Measurements from ENCODE around the gene AGAP3.

AGAP3 gene

DNA sequence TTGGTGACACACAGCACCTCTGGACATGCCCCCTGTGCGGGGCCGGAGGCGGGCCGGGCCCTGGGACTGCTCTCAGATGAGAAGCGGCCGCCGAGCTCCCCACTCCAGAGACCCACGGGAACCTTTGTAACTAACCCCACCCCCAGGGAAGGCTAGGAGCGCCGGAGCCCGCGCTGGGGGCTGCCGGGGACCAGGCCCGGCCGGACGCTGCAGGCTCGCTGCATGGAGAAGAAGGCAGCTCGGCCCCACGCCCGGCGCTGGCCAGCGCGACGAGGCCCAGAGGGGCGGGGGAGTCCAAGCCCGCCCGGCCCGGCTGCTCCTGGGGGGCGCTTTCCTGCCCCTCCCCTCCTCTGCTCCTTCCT, 36.5 kb downstream of the AGAP3 start:
- H3K4me1 ChIP-seq (ENCODE audit: insufficient read depth, low read length), result peaks cover 10% of the 10 kb centered on the region; the same call in 1 of the 2 replicates
- WGBS, result 93% methylated on average over 29 of the region's 29 CpGs
- H3K9me3 ChIP-seq (ENCODE audit: insufficient read depth, low read depth, low read length), result no peaks in the 10 kb centered on the region
- H3K27ac ChIP-seq (ENCODE audit: low read depth, low read length), result no peak overlapping the region
- H3K27me3 ChIP-seq (ENCODE audit: insufficient read depth, low read length), result peaks cover 24% of the 10 kb centered on the region
- peaks cover 31% of the 10 kb centered on the region; the same call in 1 of the 2 replicates for H3K36me3 ChIP-seq (ENCODE audit: insufficient read depth, low read length)
- no peak overlapping the region for H3K9ac ChIP-seq (ENCODE audit: low read depth, low read length)
- no peak overlapping the region for H3K4me3 ChIP-seq (ENCODE audit: low read length)

DNA sequence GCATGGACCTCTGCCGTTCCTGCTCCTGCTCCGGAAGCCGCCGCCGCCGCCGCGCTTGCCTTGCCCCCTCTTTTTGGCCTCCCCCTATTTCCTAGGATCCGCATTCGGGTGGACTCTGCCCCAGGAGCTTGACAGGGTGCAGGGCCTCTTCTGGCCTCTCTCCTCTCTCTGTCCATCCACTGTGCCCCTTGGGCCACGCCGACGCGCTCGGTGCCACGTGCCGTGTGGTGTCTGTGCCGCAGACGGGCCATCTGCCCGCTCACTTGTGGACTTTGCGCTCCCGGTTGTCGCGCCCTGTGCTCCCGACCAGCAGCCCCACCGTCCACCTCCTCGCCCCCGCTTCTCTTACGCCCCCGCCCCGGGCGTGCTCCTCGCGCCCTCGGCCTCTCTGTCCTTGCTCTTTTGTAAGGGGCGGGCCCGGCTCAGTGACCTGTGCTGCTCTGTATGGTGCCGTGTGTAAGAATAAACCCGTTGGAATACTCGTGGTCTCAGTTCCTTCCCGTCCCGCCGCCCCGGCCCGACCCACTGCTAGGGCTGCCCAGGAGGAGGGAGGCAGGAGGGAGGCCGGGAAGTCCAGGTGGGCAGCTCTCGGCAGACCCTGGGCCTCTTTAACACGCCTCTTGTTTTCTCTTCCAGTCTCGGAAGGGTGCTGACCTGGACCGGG, 37.0 kb downstream of the AGAP3 start:
- Histone ChIP-seq H3K27ac (ENCODE audit: low read depth, low read length) (no peak overlapping the region), H3K36me3 (ENCODE audit: insufficient read depth, low read length) (peaks cover 36% of the 10 kb centered on the region; the same call in 1 of the 2 replicates), H3K4me1 (ENCODE audit: insufficient read depth, low read length) (peaks cover 10% of the 10 kb centered on the region; the same call in 1 of the 2 replicates), H3K9ac (ENCODE audit: low read depth, low read length) (no peak overlapping the region), H3K27me3 (ENCODE audit: insufficient read depth, low read length) (peaks cover 24% of the 10 kb centered on the region), H3K4me3 (ENCODE audit: low read length) (no peak overlapping the region), H3K9me3 (ENCODE audit: insufficient read depth, low read depth, low read length) (no peaks in the 10 kb centered on the region)
- 93% methylated on average over 50 of the region's 50 CpGs for WGBS

DNA sequence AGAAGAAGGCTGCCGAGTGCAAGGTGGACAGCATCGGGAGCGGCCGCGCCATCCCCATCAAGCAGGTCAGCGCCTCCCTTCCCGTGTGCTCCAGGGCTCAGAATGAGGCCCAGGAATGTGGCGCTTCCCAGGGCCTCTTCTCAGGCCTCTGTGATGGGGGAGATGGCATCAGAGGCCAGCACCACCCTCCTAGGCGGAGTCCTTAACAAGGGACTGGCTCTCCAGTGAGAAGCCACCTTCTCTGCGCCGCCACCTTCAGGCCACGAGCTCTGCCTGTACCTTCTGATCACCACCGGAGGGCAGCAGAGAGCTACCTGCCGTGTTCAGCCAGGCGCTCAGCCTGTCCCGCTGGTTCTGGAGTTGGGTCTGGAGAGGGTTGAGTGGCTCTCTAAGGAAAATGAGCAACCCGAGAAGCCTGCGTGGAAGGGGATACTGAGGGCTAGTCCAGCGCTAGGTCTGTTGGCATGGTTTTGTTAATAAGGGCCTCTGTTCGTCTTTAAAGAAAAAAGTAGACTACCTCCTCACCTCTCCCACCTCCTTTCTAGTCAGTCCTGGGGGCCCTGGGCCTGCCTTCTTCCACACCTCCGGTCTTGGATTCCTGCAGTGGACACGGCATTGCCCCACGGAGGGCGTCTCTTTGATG, 37.7 kb downstream of the AGAP3 start:
- H3K9me3 ChIP-seq (ENCODE audit: insufficient read depth, low read depth, low read length), result no peaks in the 10 kb centered on the region
- no peak overlapping the region for H3K4me3 ChIP-seq (ENCODE audit: low read length)
- H3K27me3 ChIP-seq (ENCODE audit: insufficient read depth, low read length), result peaks cover 24% of the 10 kb centered on the region
- H3K9ac ChIP-seq (ENCODE audit: low read depth, low read length), result no peak overlapping the region
- H3K4me1 ChIP-seq (ENCODE audit: insufficient read depth, low read length), result peaks cover 10% of the 10 kb centered on the region; the same call in 1 of the 2 replicates
- peaks cover 36% of the 10 kb centered on the region for H3K36me3 ChIP-seq (ENCODE audit: insufficient read depth, low read length)
- 41% methylated on average over 23 of the region's 24 CpGs for WGBS
- no peak overlapping the region for H3K27ac ChIP-seq (ENCODE audit: low read depth, low read length)

- H3K27ac ChIP-seq (ENCODE audit: low read depth, low read length), result no peak overlapping the region
- H3K9ac ChIP-seq (ENCODE audit: low read depth, low read length), result no peak overlapping the region
- peaks cover 10% of the 10 kb centered on the region; the same call in 1 of the 2 replicates for H3K4me1 ChIP-seq (ENCODE audit: insufficient read depth, low read length)
- H3K9me3 ChIP-seq (ENCODE audit: insufficient read depth, low read depth, low read length), result no peaks in the 10 kb centered on the region
- peaks cover 24% of the 10 kb centered on the region for H3K27me3 ChIP-seq (ENCODE audit: insufficient read depth, low read length)
- peaks cover 32% of the 10 kb centered on the region for H3K36me3 ChIP-seq (ENCODE audit: insufficient read depth, low read length)
- no peak overlapping the region for H3K4me3 ChIP-seq (ENCODE audit: low read length)
- 87% methylated on average over 7 of the region's 7 CpGs for WGBS
These were observed 38.2 kb downstream of the AGAP3 start for GRCh38 chr7:151124481-151124880.

- Histone ChIP-seq H3K9me3 (ENCODE audit: insufficient read depth, low read depth, low read length) (no peaks in the 10 kb centered on the region), H3K9ac (ENCODE audit: low read depth, low read length) (no peak overlapping the region), H3K4me1 (ENCODE audit: insufficient read depth, low read length) (peaks cover 10% of the 10 kb centered on the region; the same call in 1 of the 2 replicates), H3K27me3 (ENCODE audit: insufficient read depth, low read length) (peaks cover 24% of the 10 kb centered on the region), H3K4me3 (ENCODE audit: low read length) (peak overlapping the region; percentile 62), H3K27ac (ENCODE audit: low read depth, low read length) (no peak overlapping the region; the same call in 1 of the 2 replicates), H3K36me3 (ENCODE audit: insufficient read depth, low read length) (peaks cover 31% of the 10 kb centered on the region)
- WGBS, result 83% methylated on average over 14 of the region's 14 CpGs
These were observed 38.7 kb downstream of the AGAP3 start for GRCh38 chr7:151124899-151125399.

DNA sequence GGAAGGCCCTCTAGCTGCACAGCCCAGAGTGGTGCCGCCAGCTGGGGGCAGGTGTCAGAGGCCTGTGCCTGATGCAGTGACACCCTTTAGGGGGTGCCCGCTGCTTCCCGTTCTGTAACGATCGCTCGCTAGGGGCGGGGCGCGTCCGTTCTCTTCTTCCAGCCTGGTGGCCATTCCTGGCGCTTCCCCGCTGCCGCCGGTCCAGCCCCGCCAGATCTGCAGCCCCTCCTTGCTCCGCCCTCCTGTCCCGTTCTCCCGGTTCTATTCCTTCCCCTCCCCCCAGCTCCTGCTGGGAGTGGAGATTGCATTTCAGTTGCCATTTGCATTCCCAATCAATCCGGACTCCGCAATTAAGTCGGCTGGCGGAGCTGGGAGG, 39.2 kb downstream of the AGAP3 start:
- H3K36me3 ChIP-seq (ENCODE audit: insufficient read depth, low read length), result peaks cover 32% of the 10 kb centered on the region
- H3K27ac ChIP-seq (ENCODE audit: low read depth, low read length), result peak overlapping the region; percentile 80; the same call in 1 of the 2 replicates
- H3K9ac ChIP-seq (ENCODE audit: low read depth, low read length), result 0 out of 2 replicates have a peak overlapping the region, but pooled peaks have one; percentile 35
- H3K4me3 ChIP-seq (ENCODE audit: low read length), result peak overlapping the region; percentile 62
- WGBS, result 2% methylated on average over 22 of the region's 22 CpGs
- H3K9me3 ChIP-seq (ENCODE audit: insufficient read depth, low read depth, low read length), result no peaks in the 10 kb centered on the region
- peaks cover 24% of the 10 kb centered on the region for H3K27me3 ChIP-seq (ENCODE audit: insufficient read depth, low read length)
- H3K4me1 ChIP-seq (ENCODE audit: insufficient read depth, low read length), result peaks cover 10% of the 10 kb centered on the region; the same call in 1 of the 2 replicates

- no peaks in the 10 kb centered on the region for H3K9me3 ChIP-seq (ENCODE audit: insufficient read depth, low read depth, low read length)
- peaks cover 10% of the 10 kb centered on the region; the same call in 1 of the 2 replicates for H3K4me1 ChIP-seq (ENCODE audit: insufficient read depth, low read length)
- WGBS, result 1% methylated on average over 56 of the region's 58 CpGs
- peak overlapping the region; percentile 62 for H3K4me3 ChIP-seq (ENCODE audit: low read length)
- H3K36me3 ChIP-seq (ENCODE audit: insufficient read depth, low read length), result peaks cover 31% of the 10 kb centered on the region
- peaks cover 24% of the 10 kb centered on the region for H3K27me3 ChIP-seq (ENCODE audit: insufficient read depth, low read length)
- peak overlapping the region; percentile 80; the same call in 1 of the 2 replicates for H3K27ac ChIP-seq (ENCODE audit: low read depth, low read length)
- peak overlapping the region; percentile 35; the same call in 1 of the 2 replicates for H3K9ac ChIP-seq (ENCODE audit: low read depth, low read length)
These were observed 39.7 kb downstream of the AGAP3 start for GRCh38 chr7:151125846-151126481.

DNA sequence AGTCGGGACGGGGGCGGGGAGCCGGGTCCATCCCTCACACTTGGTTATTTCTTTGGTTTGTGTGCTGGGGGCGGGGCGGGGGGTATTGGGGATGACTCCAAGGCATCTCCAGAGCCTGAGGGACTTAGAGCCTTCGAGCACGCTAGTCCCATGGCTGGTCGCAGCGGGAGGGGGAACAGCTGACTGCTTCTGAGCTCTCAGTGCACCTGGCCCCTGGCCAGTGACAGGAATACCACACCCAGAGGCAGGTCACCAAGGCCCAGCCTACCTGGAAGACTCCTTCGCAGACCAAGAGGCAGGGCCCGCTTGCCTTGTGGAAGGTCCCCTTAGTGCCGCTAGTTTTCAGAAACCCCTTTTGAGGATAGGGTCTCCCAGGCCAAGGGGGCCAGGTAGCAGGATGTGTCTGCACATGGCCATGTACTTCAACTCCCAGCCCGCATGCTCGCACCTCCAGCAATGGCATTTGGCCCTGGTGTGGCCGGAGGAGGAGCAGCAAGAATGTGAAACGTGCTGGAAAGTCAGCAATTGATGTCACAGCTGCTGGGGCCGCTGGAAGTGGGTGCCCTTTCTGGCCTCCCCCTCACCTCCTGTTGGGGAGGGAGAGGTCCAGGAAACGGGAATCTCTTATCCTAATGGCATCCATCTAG, 40.3 kb downstream of the AGAP3 start:
- H3K9ac ChIP-seq (ENCODE audit: low read depth, low read length), result no peak overlapping the region

GRCh38 chr7:151128144-151128543, 41.9 kb downstream of the AGAP3 start:
- peaks cover 24% of the 10 kb centered on the region for H3K27me3 ChIP-seq (ENCODE audit: insufficient read depth, low read length)
- no peak overlapping the region for H3K27ac ChIP-seq (ENCODE audit: low read depth, low read length)
- no peaks in the 10 kb centered on the region for H3K9me3 ChIP-seq (ENCODE audit: insufficient read depth, low read depth, low read length)
- H3K4me3 ChIP-seq (ENCODE audit: low read length), result no peak overlapping the region
- 88% methylated on average over 14 of the region's 14 CpGs for WGBS
- H3K4me1 ChIP-seq (ENCODE audit: insufficient read depth, low read length), result peaks cover 10% of the 10 kb centered on the region; the same call in 1 of the 2 replicates
- peaks cover 37% of the 10 kb centered on the region for H3K36me3 ChIP-seq (ENCODE audit: insufficient read depth, low read length)
- no peak overlapping the region for H3K9ac ChIP-seq (ENCODE audit: low read depth, low read length)

More for the DNA sequence above, 40.3 kb downstream of the AGAP3 start:
- H3K4me1 ChIP-seq (ENCODE audit: insufficient read depth, low read length), result peaks cover 10% of the 10 kb centered on the region; the same call in 1 of the 2 replicates
- H3K27ac ChIP-seq (ENCODE audit: low read depth, low read length), result no peak overlapping the region
- peak overlapping the region; percentile 62 for H3K4me3 ChIP-seq (ENCODE audit: low read length)
- H3K27me3 ChIP-seq (ENCODE audit: insufficient read depth, low read length), result peaks cover 24% of the 10 kb centered on the region
- H3K36me3 ChIP-seq (ENCODE audit: insufficient read depth, low read length), result peaks cover 35% of the 10 kb centered on the region
- WGBS, result 41% methylated on average over 18 of the region's 19 CpGs
- no peaks in the 10 kb centered on the region for H3K9me3 ChIP-seq (ENCODE audit: insufficient read depth, low read depth, low read length)

DNA sequence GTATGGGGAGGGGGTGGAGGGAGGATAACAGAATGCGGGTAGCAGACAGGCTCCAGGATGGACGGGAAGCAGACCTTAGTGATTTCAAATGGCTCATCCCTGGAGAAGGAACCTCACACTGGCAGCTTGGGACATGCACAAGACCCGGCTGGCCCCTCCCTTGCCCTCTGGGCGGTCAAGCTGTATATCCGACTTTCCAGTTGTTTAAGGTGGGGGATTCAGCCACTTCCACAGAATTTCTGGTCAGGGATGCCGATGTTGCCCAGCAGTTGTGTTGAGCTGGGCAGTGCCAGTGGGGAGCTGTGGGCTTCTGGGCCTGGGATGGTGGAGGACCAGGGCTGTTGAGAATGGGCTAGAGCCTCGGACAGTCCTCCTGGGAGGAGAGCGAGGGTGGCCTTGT, 42.4 kb downstream of the AGAP3 start:
- Histone ChIP-seq H3K9ac (ENCODE audit: low read depth, low read length) (no peak overlapping the region), H3K4me1 (ENCODE audit: insufficient read depth, low read length) (peaks cover 10% of the 10 kb centered on the region; the same call in 1 of the 2 replicates), H3K27me3 (ENCODE audit: insufficient read depth, low read length) (peaks cover 24% of the 10 kb centered on the region), H3K4me3 (ENCODE audit: low read length) (no peak overlapping the region), H3K36me3 (ENCODE audit: insufficient read depth, low read length) (peaks cover 41% of the 10 kb centered on the region), H3K9me3 (ENCODE audit: insufficient read depth, low read depth, low read length) (no peaks in the 10 kb centered on the region), H3K27ac (ENCODE audit: low read depth, low read length) (no peak overlapping the region)
- WGBS, result 91% methylated on average over 8 of the region's 8 CpGs

Measured in HUES64 (cell line).